GM21723 (cell line): ENCODE results near the gene C1QTNF6.

Experiments
- ATAC-seq: cut with Tn5 transposase; IDR thresholded peaks from one replicate; pipeline ENCODE4 v1.9.1; 2021; ENCODE audit warnings: mild to moderate bottlenecking, moderate library complexity; ENCODE audit not compliant: unreplicated experiment

Gene C1QTNF6

DNA sequence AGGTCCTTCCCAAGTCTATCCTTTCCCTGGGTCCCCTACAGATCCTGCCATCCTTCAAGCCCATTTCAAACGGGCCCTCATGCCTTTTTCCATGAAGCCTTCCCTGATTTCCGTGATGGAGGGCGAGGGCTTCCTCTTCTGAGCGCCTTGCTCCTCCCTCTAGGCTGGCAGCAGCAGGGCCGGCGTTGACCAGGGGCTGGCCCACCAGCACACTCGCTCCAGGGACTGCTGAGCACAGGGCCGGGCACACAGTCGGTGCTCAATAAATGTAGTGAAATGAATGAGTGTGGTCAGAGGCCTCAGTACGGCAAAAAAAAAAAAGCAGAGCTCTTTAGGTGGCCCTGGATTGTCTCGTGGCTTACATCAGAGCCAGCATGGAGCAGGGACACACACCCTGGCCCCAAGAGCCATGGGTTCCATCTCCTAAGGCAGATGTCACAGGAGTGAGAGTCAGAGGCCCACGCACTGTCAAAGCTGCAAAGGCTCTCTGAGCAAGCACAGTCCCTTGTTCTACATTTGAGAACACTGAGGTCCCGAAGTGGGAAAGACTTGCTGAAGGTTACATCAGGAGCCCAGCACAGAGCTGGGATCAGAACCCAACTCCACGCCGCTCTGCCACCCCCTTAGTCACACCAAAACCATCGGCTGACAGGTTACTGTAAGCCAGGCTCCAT is 41.4 kb downstream of the C1QTNF6 start:
- no peak for ATAC-seq

GRCh38 chr22:37146051-37146385 is 42.0 kb downstream of the C1QTNF6 start:
- ATAC-seq: no peak

DNA sequence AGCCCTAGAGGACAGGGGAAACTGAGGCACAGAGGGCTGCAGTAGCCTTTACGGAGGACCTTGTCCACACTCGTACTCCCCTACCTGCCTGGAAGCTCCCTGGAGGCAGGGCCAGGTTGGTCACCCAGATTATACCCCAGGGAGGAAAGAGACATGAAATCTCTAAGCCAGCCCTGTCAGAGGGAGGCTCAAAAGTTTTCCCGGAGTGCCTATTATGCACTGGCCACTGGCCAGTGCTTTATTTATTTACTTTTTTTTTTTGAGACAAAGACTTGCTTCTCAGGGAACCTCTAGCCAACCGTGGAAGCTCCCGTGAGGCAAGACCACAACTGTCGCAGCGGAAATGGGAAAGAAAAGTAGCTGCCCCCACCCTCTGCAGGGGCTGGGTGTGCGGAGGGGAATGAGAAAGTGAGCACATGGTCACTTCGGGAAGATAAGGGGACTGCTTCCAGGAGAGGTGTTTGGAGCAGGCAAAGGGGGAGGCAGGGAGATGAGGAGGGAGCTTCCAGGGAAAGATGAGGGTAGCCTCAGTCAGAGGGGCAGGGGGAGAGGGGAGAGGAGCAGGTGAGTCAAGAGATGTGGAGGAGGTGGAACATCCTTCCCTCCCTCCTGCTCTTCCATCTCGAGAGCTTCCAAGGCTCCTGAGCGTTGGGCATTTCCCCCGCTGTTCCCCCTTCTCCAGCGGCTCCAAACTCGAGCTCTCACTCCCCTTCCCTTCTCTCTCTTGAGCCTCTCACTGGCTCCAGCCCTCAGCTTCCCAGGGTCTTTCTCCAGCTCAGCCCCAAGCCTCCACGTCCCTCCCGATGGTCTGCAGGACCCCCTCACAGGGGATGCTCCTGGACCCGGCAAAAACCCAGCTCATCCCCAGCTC is 42.6 kb downstream of the C1QTNF6 start:
- ATAC-seq: no peak

DNA sequence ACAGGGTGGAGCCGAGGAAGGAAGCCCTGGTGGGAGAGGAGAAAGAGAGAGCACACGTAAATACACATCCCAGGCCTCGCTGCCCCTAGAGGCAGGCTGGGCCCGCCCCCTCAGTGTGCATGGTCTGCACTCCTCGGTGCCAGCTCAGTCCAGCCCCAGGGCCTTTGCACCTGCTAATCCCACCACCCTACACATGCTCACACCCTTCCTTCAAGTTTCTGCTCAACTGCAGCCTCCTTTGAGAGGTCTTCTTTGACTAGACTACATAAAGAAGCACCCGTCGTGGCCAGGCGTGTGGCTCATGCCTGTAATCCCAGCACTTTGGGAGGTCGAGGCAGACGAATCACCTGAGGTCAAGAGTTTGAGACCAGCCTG is 43.9 kb downstream of the C1QTNF6 start:
- no peak for ATAC-seq

- ATAC-seq: no peak
Observed at GRCh38 chr22:37141971-37142370, 46.1 kb downstream of the C1QTNF6 start.

DNA sequence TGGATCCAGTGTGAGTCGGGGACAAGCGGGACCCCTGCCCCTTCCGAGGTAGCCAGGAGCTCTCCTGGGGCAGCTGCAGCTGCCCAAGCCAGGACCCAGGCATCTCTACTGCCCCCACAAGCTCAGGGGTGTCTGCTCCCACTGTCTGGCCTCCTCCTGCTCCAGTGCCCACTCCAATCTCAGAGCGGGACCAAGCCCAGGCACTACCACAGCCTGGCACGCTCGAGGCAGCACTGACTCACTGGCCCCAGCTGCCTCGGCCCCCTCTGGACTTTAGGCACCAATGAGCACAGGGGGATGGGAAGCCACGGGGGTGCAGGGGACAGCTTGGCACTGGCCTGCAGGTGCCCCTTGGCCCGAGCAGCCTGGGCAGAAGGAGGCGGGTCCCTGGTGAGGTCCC is 46.6 kb downstream of the C1QTNF6 start:
- ATAC-seq: no peak

GRCh38 chr22:37140686-37141323 is 47.2 kb downstream of the C1QTNF6 start:
- no peak for ATAC-seq

GRCh38 chr22:37139762-37140161 is 48.3 kb downstream of the C1QTNF6 start:
- ATAC-seq: no peak

DNA sequence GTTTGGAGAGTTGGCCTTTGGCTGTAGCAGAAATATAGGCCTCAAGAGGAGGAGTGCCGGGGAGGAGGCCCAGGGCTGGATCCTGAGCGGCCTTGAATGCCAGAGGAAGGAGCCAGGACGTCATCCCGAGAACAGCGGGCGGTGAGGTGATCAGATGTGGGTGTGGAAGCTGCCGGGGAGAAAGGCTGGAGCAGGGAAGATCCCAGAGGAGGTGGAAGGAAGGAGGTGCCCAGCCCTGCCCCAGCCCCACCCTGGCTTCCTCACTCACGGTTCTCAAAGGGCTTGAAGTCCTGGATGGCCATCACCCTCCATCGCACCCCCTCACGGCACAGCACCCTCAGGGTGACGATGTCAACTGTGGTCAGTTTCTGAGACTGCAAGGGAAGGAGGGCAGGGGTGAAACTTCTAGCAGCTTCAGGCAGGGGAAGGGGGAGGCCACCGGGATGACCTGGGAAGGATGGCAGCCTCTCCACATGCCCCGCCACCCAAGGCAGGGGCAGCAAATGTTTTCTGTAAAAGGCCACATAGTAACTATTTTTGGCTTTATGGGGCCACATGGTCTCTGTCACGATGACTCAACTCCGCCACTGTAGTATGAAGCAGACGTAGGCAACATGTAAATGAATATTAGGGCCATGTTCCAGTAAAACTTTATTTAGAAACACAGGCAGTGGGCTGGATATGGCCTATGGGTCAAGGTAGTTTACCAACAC is 49.0 kb downstream of the C1QTNF6 start:
- no peak for ATAC-seq

GRCh38 chr22:37137903-37138665 is 50.0 kb downstream of the C1QTNF6 start:
- no peak for ATAC-seq

DNA sequence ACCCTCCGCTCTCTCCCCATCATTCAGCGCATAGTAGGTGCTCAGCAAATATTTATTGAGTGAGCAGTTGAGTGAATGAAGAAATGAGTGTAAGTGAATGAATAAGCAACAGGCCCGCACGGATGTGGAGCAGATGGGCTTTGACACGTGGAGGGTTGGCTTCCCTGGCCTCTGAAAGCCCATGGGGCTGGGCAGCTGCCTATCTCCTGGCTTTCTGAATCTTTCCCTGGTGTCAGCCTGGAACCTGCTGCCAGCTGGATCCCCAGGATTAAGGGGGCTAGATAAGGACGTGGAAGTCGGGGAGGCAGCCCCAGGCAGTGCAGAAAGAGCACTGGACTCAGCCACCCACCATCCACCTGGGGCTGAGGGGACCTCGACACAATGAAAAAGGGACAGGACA is 50.9 kb downstream of the C1QTNF6 start:
- no peak for ATAC-seq

GRCh38 chr22:37135023-37135422 is 53.0 kb downstream of the C1QTNF6 start:
- ATAC-seq: no peak

GRCh38 chr22:37133304-37134018 is 54.6 kb downstream of the C1QTNF6 start:
- ATAC-seq: no peak

GRCh38 chr22:37132773-37133172 is 55.3 kb downstream of the C1QTNF6 start:
- ATAC-seq: no peak
